Effector memory CD8-positive, alpha-beta T cell (primary cell): ENCODE measurements around the gene FCHO1.
A peak's percentile ranks its signal among the peaks of the same experiment; 100 is the strongest.
"Not testable (repeated sequence)": the region's sequence is repeated elsewhere in the genome, so short reads cannot be mapped to it uniquely, and the experiment has no call there.

Experiments used
- ATAC-seq: fragments of 150-1000 bp; cut with Tn5 transposase; replicated peaks from 2 replicates; pipeline ENCODE4 v1.10.0; 2021; ENCODE audit warnings: mild to moderate bottlenecking, moderate library complexity
- DNase-seq, 3 experiments: peaks; one replicate each; pipeline ENCODE4 v3.0.0; 2021
- H3K27ac Mint-ChIP-seq, 2 donors: one replicate each; pipeline ENCODE4 v1.8.0; 2022; ENCODE audit warnings: mild to moderate bottlenecking in 2 of 2, mixed read lengths in 2 of 2, moderate library complexity in 2 of 2
- H3K27me3 Mint-ChIP-seq, 2 donors: one replicate each; pipeline ENCODE4 v1.8.0; 2022; ENCODE audit warnings: mixed read lengths in 2 of 2
- H3K36me3 Mint-ChIP-seq: one replicate; pipeline ENCODE4 v1.8.0; 2022; ENCODE audit warnings: mild to moderate bottlenecking, moderate library complexity, mixed read lengths; ENCODE audit not compliant: insufficient read depth
- H3K4me1 Mint-ChIP-seq, 2 donors: one replicate each; pipeline ENCODE4 v1.8.0; 2022; ENCODE audit warnings: low read depth in 2 of 2, mixed read lengths in 2 of 2
- H3K4me3 Mint-ChIP-seq, 2 donors: one replicate each; pipeline ENCODE4 v1.8.0; 2022; ENCODE audit warnings: mild to moderate bottlenecking in 2 of 2, mixed read lengths in 2 of 2, moderate library complexity in 2 of 2
- H3K9me3 Mint-ChIP-seq, 2 donors: one replicate each; pipeline ENCODE4 v1.8.0; 2022; ENCODE audit warnings: mixed read lengths in 2 of 2

The FCHO1 gene

GRCh38 chr19:17796013-17796837, 44.9 kb downstream of the FCHO1 start:
- Mint-ChIP-seq H3K4me1 (peaks cover 15 to 17% of the 10 kb centered on the region in 2 donors), H3K27ac (no peak overlapping the region), H3K4me3 (peak overlapping the region in 1 of 2 donors; percentile 27), H3K36me3 (no peaks in the 10 kb centered on the region), H3K9me3 (no peaks in the 10 kb centered on the region), H3K27me3 (peaks cover 0 to 25% of the 10 kb centered on the region in 2 donors)
- ATAC-seq = no peak
- DNase-seq = no peak

GRCh38 chr19:17796838-17797423, 45.7 kb downstream of the FCHO1 start:
- Mint-ChIP-seq H3K27me3 (peaks cover 0 to 25% of the 10 kb centered on the region in 2 donors), H3K36me3 (no peaks in the 10 kb centered on the region), H3K9me3 (no peaks in the 10 kb centered on the region), H3K4me3 (no peak overlapping the region), H3K4me1 (peaks cover 10 to 11% of the 10 kb centered on the region in 2 donors), H3K27ac (no peak overlapping the region)
- DNase-seq (no peak), ATAC-seq (no peak)

DNA sequence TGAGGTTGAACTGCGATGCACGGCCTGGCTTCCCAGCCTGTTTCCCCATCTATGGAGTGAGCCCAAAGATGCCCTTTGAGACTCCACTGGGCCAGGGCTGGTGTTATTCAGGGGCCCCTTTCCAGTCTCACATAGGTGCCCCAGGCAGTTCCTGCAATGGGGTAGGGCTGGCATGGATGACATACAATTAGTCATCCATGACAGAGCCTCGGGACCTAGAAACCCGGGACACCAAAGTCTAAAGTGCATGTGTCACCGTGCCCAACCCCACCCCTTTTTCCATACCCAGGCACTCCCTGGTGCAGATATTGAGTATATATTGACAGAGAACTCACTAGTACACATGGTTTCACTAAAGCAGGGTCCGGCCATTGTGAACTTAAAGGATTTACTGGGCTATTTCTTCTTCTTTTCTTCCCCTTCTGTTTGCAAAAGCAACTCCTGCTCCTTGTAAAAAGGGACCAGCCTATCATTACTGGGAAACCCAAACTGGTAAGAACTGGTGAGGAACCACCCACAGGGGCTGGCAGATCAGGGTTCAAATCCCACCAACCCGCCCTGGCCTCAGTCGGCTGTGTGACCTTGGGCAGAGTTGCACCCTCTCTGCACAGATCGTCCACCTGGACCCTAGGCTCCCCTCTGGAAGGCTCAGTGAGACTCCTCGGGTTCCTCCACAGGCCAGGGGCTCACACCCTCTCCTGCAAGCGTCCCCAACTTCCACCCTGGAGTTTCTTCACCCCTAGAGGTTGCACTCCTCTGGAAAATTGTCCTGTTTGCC, 46.3 kb downstream of the FCHO1 start:
- no peaks in the 10 kb centered on the region for H3K9me3 Mint-ChIP-seq
- H3K27me3 Mint-ChIP-seq = peaks cover 0 to 25% of the 10 kb centered on the region in 2 donors
- DNase-seq = no peak
- no peak for ATAC-seq
- peaks cover 13 to 16% of the 10 kb centered on the region in 2 donors for H3K4me1 Mint-ChIP-seq
- H3K4me3 Mint-ChIP-seq = no peak overlapping the region
- no peaks in the 10 kb centered on the region for H3K36me3 Mint-ChIP-seq
- no peak overlapping the region for H3K27ac Mint-ChIP-seq

DNA sequence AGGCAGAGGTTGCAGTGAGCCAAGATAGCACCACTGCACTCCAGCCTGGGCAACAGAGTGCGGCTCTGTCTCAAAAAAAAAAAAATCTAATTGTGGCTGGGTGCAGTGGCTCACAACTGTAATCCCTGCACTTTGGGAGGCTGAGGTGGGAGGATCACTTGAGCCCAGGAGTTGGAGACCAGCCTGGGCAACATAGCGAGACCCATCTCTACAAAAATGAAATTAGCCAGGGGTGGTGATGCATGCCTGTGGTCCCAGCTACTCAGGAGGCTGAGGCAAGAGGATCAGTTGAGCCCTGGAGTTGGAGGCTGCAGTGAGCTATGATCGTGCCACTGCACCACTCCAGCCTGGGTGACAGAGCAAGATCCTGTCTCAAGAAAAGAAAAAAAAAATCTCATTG, 47.3 kb downstream of the FCHO1 start:
- H3K27ac Mint-ChIP-seq, H3K36me3 Mint-ChIP-seq, H3K9me3 Mint-ChIP-seq, ATAC-seq, DNase-seq, H3K4me3 Mint-ChIP-seq: not testable (repeated sequence)
- Mint-ChIP-seq H3K4me1 (peaks cover 20 to 22% of the 10 kb centered on the region in 2 donors), H3K27me3 (peaks cover 0 to 24% of the 10 kb centered on the region in 2 donors)

- Mint-ChIP-seq H3K27ac (peak overlapping the region; percentile 9 to 59), H3K4me3 (peak overlapping the region; percentile 51 to 61), H3K36me3 (no peaks in the 10 kb centered on the region), H3K4me1 (peaks cover 14 to 16% of the 10 kb centered on the region in 2 donors), H3K9me3 (no peaks in the 10 kb centered on the region), H3K27me3 (no peaks in the 10 kb centered on the region)
- ATAC-seq (no peak), DNase-seq (no peak)
Observed at GRCh38 chr19:17802137-17802858, 51.0 kb downstream of the FCHO1 start.

DNA sequence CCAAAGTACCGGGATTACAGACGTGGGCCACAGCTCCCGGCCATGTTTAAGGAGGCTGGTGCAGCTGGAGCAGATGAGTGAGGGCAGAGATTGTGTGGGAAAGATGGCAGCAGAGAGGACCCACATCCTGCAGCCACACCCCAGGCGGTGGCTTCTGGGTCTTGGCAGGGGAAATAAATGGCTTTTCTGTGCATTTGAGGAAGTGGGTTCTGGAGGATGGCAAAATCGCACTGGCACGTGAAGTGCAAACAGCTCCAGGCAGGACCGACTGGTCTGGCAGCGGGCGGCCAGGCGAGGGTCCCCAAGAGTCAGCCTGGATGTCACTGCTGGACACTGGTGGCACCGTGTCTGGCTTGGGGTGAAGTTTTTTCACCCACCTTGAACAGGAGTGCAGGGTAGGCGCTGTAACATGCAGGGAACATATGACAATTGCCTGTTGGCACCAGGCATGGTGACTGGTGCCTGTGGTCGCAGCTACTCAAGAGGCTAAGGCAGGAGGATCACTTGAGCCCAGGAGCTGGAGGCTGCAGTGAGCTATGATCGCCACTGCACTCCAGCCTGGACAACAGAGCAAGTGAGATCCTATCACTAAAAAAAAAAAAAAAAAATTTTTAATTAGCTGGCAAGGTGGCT, 52.1 kb downstream of the FCHO1 start:
- Mint-ChIP-seq H3K27me3 (no peaks in the 10 kb centered on the region), H3K27ac (peak overlapping the region; percentile 52 to 79), H3K9me3 (no peaks in the 10 kb centered on the region), H3K4me1 (peaks cover 21 to 22% of the 10 kb centered on the region in 2 donors), H3K36me3 (no peaks in the 10 kb centered on the region), H3K4me3 (peak overlapping the region; percentile 69 to 72)
- ATAC-seq (peak; percentile 78), DNase-seq (peak in 1 of 3 experiments; percentile 14)

DNA sequence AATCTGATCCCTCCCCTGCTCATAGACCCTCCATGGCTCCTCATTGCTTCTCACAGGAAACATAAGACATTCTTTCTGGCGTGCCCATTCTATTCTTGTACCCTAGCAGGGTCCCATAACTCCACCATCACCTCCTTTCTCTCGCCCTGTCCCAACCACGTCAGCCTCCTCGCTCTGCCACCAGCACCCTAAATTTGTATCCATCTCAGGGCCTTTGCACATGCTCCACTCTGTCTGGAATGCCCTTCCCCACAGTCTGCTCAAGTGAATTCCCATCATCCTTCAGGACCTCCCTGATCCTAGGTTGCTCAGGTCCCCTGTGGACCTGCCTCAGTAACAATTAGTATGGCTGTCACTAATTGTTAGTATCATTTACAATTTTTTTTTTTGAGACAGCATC, 54.1 kb downstream of the FCHO1 start:
- H3K4me3 Mint-ChIP-seq = no peak overlapping the region

DNA sequence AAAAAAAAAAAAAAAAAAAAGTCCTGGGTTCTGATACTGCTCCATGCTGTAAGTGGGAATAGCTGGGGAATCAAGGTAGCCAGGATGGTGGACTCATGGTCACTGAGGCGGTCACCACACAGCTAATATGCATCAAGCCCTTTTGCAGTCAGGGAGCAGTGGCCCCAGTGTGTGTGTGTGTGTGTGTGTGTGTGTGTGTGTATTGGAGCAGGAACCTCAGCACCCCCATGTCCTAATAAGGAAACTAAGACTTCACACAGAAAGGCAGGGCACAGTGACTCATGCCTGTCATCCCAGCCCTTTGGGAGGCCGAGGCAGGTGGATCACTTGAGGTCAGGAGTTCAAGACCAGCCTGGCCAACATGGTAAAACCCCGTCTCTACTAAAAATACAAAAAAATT, 55.7 kb downstream of the FCHO1 start:
- DNase-seq (no peak), ATAC-seq (no peak)
- H3K27ac Mint-ChIP-seq = no peak overlapping the region
- no peaks in the 10 kb centered on the region for H3K36me3 Mint-ChIP-seq
- no peaks in the 10 kb centered on the region for H3K27me3 Mint-ChIP-seq
- H3K4me3 Mint-ChIP-seq = peak overlapping the region; percentile 66 to 71
- H3K4me1 Mint-ChIP-seq = peaks cover 21% of the 10 kb centered on the region in 2 donors
- H3K9me3 Mint-ChIP-seq = no peaks in the 10 kb centered on the region

More for the DNA sequence above, 54.1 kb downstream of the FCHO1 start:
- no peaks in the 10 kb centered on the region for H3K9me3 Mint-ChIP-seq
- no peaks in the 10 kb centered on the region for H3K36me3 Mint-ChIP-seq
- H3K27ac Mint-ChIP-seq = peak overlapping the region in 1 of 2 donors; percentile 75
- peaks cover 21 to 22% of the 10 kb centered on the region in 2 donors for H3K4me1 Mint-ChIP-seq
- no peaks in the 10 kb centered on the region for H3K27me3 Mint-ChIP-seq
- DNase-seq = no peak
- ATAC-seq = no peak

DNA sequence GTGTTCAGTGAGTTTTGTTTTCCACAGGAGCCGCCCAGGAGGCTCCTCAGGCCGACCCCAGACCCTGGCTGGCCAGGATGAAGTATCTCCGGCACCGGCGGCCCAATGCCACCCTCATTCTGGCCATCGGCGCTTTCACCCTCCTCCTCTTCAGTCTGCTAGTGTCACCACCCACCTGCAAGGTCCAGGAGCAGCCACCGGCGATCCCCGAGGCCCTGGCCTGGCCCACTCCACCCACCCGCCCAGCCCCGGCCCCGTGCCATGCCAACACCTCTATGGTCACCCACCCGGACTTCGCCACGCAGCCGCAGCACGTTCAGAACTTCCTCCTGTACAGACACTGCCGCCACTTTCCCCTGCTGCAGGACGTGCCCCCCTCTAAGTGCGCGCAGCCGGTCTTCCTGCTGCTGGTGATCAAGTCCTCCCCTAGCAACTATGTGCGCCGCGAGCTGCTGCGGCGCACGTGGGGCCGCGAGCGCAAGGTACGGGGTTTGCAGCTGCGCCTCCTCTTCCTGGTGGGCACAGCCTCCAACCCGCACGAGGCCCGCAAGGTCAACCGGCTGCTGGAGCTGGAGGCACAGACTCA, 56.5 kb downstream of the FCHO1 start:
- H3K27ac Mint-ChIP-seq = peak overlapping the region in 1 of 2 donors; percentile 76
- H3K4me1 Mint-ChIP-seq = peaks cover 17% of the 10 kb centered on the region in 2 donors
- H3K36me3 Mint-ChIP-seq = no peaks in the 10 kb centered on the region
- H3K4me3 Mint-ChIP-seq = peak overlapping the region; percentile 64 to 74
- DNase-seq (no peak), ATAC-seq (peak; percentile 73)
- H3K27me3 Mint-ChIP-seq = no peaks in the 10 kb centered on the region
- no peaks in the 10 kb centered on the region for H3K9me3 Mint-ChIP-seq

- Mint-ChIP-seq H3K4me1 (peaks cover 8 to 10% of the 10 kb centered on the region in 2 donors), H3K9me3 (no peaks in the 10 kb centered on the region), H3K36me3 (peaks cover 4% of the 10 kb centered on the region), H3K27me3 (no peaks in the 10 kb centered on the region), H3K4me3 (no peak overlapping the region), H3K27ac (no peak overlapping the region)
- ATAC-seq (no peak), DNase-seq (no peak)
Observed at GRCh38 chr19:17811103-17811502, 59.8 kb downstream of the FCHO1 start.

DNA sequence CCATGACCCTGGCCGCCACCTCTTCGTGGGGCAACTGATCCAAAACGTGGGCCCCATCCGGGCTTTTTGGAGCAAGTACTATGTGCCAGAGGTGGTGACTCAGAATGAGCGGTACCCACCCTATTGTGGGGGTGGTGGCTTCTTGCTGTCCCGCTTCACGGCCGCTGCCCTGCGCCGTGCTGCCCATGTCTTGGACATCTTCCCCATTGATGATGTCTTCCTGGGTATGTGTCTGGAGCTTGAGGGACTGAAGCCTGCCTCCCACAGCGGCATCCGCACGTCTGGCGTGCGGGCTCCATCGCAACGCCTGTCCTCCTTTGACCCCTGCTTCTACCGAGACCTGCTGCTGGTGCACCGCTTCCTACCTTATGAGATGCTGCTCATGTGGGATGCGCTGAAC, 60.4 kb downstream of the FCHO1 start:
- Mint-ChIP-seq H3K4me1 (peaks cover 8 to 10% of the 10 kb centered on the region in 2 donors), H3K4me3 (no peak overlapping the region), H3K36me3 (peaks cover 4% of the 10 kb centered on the region), H3K9me3 (no peaks in the 10 kb centered on the region), H3K27ac (no peak overlapping the region), H3K27me3 (no peaks in the 10 kb centered on the region)
- ATAC-seq = no peak
- no peak for DNase-seq

GRCh38 chr19:17812099-17812498, 60.8 kb downstream of the FCHO1 start:
- no peak for ATAC-seq
- Mint-ChIP-seq H3K36me3 (peaks cover 4% of the 10 kb centered on the region), H3K4me3 (no peak overlapping the region), H3K27ac (no peak overlapping the region), H3K27me3 (no peaks in the 10 kb centered on the region), H3K9me3 (no peaks in the 10 kb centered on the region), H3K4me1 (peaks cover 7 to 9% of the 10 kb centered on the region in 2 donors)
- no peak for DNase-seq
